ENCODE data around the gene PPP1R12A.

Gene PPP1R12A

GRCh38 chr12:79934281-79935020 lies 446 bp downstream of the PPP1R12A start:
- Histone ChIP-seq H3K27me3 (ENCODE audit: low read depth, low read length) (no peaks in the 10 kb centered on the region), H3K4me3 (ENCODE audit: low read depth in 1 of 2, low read length in 2 of 2) (peak overlapping the region; percentile 97 to 99), H3K27ac (ENCODE audit: low read length) (peak overlapping the region; percentile 100), H3K36me3 (ENCODE audit: control insufficient read depth in 1 of 2, insufficient read depth in 2 of 2, low read length in 2 of 2) (peaks cover 0 to 10% of the 10 kb centered on the region in 2 donors), H3K9me3 (ENCODE audit: control insufficient read depth in 1 of 2, low read length in 2 of 2) (no peaks in the 10 kb centered on the region), H3K4me1 (ENCODE audit: control insufficient read depth in 1 of 2, insufficient read depth in 2 of 2, low read length in 2 of 2) (peaks cover 4 to 7% of the 10 kb centered on the region in 2 donors)

- peak overlapping the region; percentile 97 to 99 for H3K4me3 ChIP-seq (ENCODE audit: low read depth in 1 of 2, low read length in 2 of 2)
- peaks cover 4 to 7% of the 10 kb centered on the region in 2 donors for H3K4me1 ChIP-seq (ENCODE audit: control insufficient read depth in 1 of 2, insufficient read depth in 2 of 2, low read length in 2 of 2)
- no peaks in the 10 kb centered on the region for H3K27me3 ChIP-seq (ENCODE audit: low read depth, low read length)
- H3K36me3 ChIP-seq (ENCODE audit: control insufficient read depth in 1 of 2, insufficient read depth in 2 of 2, low read length in 2 of 2): peaks cover 0 to 10% of the 10 kb centered on the region in 2 donors
- peak overlapping the region; percentile 100 for H3K27ac ChIP-seq (ENCODE audit: low read length)
- H3K9me3 ChIP-seq (ENCODE audit: control insufficient read depth in 1 of 2, low read length in 2 of 2): no peaks in the 10 kb centered on the region
These were observed 1.2 kb downstream of the PPP1R12A start for GRCh38 chr12:79933532-79934264.

DNA sequence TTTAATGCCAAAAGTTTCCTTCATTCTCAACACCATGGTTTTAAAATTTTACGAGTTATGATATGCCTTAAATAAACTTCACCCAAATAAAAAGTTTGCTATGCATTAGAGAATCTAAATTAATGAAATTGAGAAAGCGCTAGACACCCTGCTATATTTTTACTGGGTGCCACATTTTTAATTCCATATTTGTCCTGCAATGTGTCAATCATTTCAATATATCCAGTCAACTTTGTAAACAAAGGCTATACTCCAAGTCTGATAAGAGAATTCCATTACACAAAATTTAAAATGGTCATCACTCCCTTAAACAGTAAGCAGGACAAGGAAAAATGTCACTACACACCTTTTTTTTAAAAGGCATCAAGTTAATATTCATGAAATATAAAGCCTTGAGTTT lies 1.9 kb downstream of the PPP1R12A start:
- Histone ChIP-seq H3K27ac (ENCODE audit: low read length) (peak overlapping the region; percentile 100), H3K36me3 (ENCODE audit: control insufficient read depth in 1 of 2, insufficient read depth in 2 of 2, low read length in 2 of 2) (peaks cover 0 to 10% of the 10 kb centered on the region in 2 donors), H3K4me3 (ENCODE audit: low read depth in 1 of 2, low read length in 2 of 2) (peak overlapping the region; percentile 97 to 99), H3K9me3 (ENCODE audit: control insufficient read depth in 1 of 2, low read length in 2 of 2) (no peaks in the 10 kb centered on the region), H3K27me3 (ENCODE audit: low read depth, low read length) (no peaks in the 10 kb centered on the region), H3K4me1 (ENCODE audit: control insufficient read depth in 1 of 2, insufficient read depth in 2 of 2, low read length in 2 of 2) (peaks cover 7 to 9% of the 10 kb centered on the region in 2 donors)

GRCh38 chr12:79932357-79932756 lies 2.5 kb downstream of the PPP1R12A start:
- Histone ChIP-seq H3K27me3 (ENCODE audit: low read depth, low read length) (no peaks in the 10 kb centered on the region), H3K27ac (ENCODE audit: low read length) (peak overlapping the region; percentile 100), H3K4me1 (ENCODE audit: control insufficient read depth in 1 of 2, insufficient read depth in 2 of 2, low read length in 2 of 2) (peaks cover 10 to 16% of the 10 kb centered on the region in 2 donors), H3K36me3 (ENCODE audit: control insufficient read depth in 1 of 2, insufficient read depth in 2 of 2, low read length in 2 of 2) (peaks cover 0 to 10% of the 10 kb centered on the region in 2 donors), H3K4me3 (ENCODE audit: low read depth in 1 of 2, low read length in 2 of 2) (peak overlapping the region; percentile 97 to 99), H3K9me3 (ENCODE audit: control insufficient read depth in 1 of 2, low read length in 2 of 2) (no peaks in the 10 kb centered on the region)

- Histone ChIP-seq H3K4me1 (ENCODE audit: control insufficient read depth in 1 of 2, insufficient read depth in 2 of 2, low read length in 2 of 2) (peaks cover 3 to 32% of the 10 kb centered on the region in 2 donors), H3K9me3 (ENCODE audit: control insufficient read depth in 1 of 2, low read length in 2 of 2) (no peaks in the 10 kb centered on the region), H3K36me3 (ENCODE audit: control insufficient read depth in 1 of 2, insufficient read depth in 2 of 2, low read length in 2 of 2) (peaks cover 0 to 2% of the 10 kb centered on the region in 2 donors), H3K27me3 (ENCODE audit: low read depth, low read length) (no peaks in the 10 kb centered on the region), H3K27ac (ENCODE audit: low read length) (no peak overlapping the region), H3K4me3 (ENCODE audit: low read depth in 1 of 2, low read length in 2 of 2) (no peak overlapping the region)
These were observed 5.8 kb downstream of the PPP1R12A start for GRCh38 chr12:79929065-79929464.

- Histone ChIP-seq H3K4me3 (ENCODE audit: low read depth in 1 of 2, low read length in 2 of 2) (no peak overlapping the region), H3K27me3 (ENCODE audit: low read depth, low read length) (no peaks in the 10 kb centered on the region), H3K36me3 (ENCODE audit: control insufficient read depth in 1 of 2, insufficient read depth in 2 of 2, low read length in 2 of 2) (no peaks in the 10 kb centered on the region), H3K4me1 (ENCODE audit: control insufficient read depth in 1 of 2, insufficient read depth in 2 of 2, low read length in 2 of 2) (peaks cover 3 to 32% of the 10 kb centered on the region in 2 donors), H3K27ac (ENCODE audit: low read length) (no peak overlapping the region), H3K9me3 (ENCODE audit: control insufficient read depth in 1 of 2, low read length in 2 of 2) (no peaks in the 10 kb centered on the region)
These were observed 7.0 kb downstream of the PPP1R12A start for GRCh38 chr12:79927772-79928474.

DNA sequence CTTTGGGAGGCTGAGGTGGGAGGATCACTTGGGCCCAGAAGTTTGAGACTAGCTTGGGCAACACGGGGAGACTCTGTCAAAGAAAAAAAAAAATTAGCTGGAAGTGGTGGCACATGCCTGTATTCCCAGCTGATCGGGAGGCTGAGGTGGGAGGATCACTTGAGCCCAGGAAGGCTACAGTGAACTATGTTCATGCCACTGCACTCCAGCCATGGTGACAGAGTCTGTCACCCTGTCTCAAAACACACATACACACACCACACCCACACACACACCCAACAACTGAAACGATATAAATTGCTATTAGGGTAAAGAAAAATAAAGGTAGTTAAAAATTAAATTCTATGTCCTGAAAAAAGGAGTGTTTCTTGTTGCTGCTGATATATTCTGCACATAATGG lies 7.9 kb downstream of the PPP1R12A start:
- no peaks in the 10 kb centered on the region for H3K27me3 ChIP-seq (ENCODE audit: low read depth, low read length)
- no peaks in the 10 kb centered on the region for H3K9me3 ChIP-seq (ENCODE audit: control insufficient read depth in 1 of 2, low read length in 2 of 2)
- H3K36me3 ChIP-seq (ENCODE audit: control insufficient read depth in 1 of 2, insufficient read depth in 2 of 2, low read length in 2 of 2): no peaks in the 10 kb centered on the region
- no peak overlapping the region for H3K27ac ChIP-seq (ENCODE audit: low read length)
- H3K4me1 ChIP-seq (ENCODE audit: control insufficient read depth in 1 of 2, insufficient read depth in 2 of 2, low read length in 2 of 2): peaks cover 3 to 33% of the 10 kb centered on the region in 2 donors
- H3K4me3 ChIP-seq (ENCODE audit: low read depth in 1 of 2, low read length in 2 of 2): no peak overlapping the region

DNA sequence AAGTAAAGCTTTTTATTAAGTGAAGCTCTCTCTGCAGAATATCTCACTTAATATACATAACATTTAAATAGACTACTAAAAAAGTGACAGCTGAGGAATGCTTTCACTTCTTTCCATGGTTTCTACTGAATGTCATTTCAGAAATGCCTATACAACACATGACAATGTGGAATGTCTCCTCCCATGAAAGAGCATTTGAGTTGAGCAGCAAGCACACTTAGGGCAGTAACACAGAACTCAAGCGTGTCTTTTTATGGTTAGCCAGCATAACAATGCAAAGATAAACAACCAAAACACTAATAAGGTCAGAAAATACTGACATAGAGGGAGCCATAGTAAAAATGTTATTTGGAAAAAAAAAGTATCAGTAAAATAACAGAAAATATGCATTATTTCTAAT lies 9.4 kb downstream of the PPP1R12A start:
- H3K4me1 ChIP-seq (ENCODE audit: control insufficient read depth in 1 of 2, insufficient read depth in 2 of 2, low read length in 2 of 2): peaks cover 3 to 44% of the 10 kb centered on the region in 2 donors
- H3K36me3 ChIP-seq (ENCODE audit: control insufficient read depth in 1 of 2, insufficient read depth in 2 of 2, low read length in 2 of 2): no peaks in the 10 kb centered on the region
- H3K9me3 ChIP-seq (ENCODE audit: control insufficient read depth in 1 of 2, low read length in 2 of 2): no peaks in the 10 kb centered on the region
- no peaks in the 10 kb centered on the region for H3K27me3 ChIP-seq (ENCODE audit: low read depth, low read length)
- no peak overlapping the region for H3K27ac ChIP-seq (ENCODE audit: low read length)
- H3K4me3 ChIP-seq (ENCODE audit: low read depth in 1 of 2, low read length in 2 of 2): no peak overlapping the region

GRCh38 chr12:79921786-79922185 lies 13.1 kb downstream of the PPP1R12A start:
- no peak overlapping the region for H3K4me3 ChIP-seq (ENCODE audit: low read depth in 1 of 2, low read length in 2 of 2)
- peaks cover 3 to 47% of the 10 kb centered on the region in 2 donors for H3K4me1 ChIP-seq (ENCODE audit: control insufficient read depth in 1 of 2, insufficient read depth in 2 of 2, low read length in 2 of 2)
- H3K27ac ChIP-seq (ENCODE audit: low read length): no peak overlapping the region
- H3K27me3 ChIP-seq (ENCODE audit: low read depth, low read length): no peaks in the 10 kb centered on the region
- H3K9me3 ChIP-seq (ENCODE audit: control insufficient read depth in 1 of 2, low read length in 2 of 2): no peaks in the 10 kb centered on the region
- H3K36me3 ChIP-seq (ENCODE audit: control insufficient read depth in 1 of 2, insufficient read depth in 2 of 2, low read length in 2 of 2): no peaks in the 10 kb centered on the region

GRCh38 chr12:79920421-79921238 lies 14.3 kb downstream of the PPP1R12A start:
- no peak overlapping the region for H3K4me3 ChIP-seq (ENCODE audit: low read depth in 1 of 2, low read length in 2 of 2)
- peaks cover 3 to 53% of the 10 kb centered on the region in 2 donors for H3K4me1 ChIP-seq (ENCODE audit: control insufficient read depth in 1 of 2, insufficient read depth in 2 of 2, low read length in 2 of 2)
- H3K36me3 ChIP-seq (ENCODE audit: control insufficient read depth in 1 of 2, insufficient read depth in 2 of 2, low read length in 2 of 2): no peaks in the 10 kb centered on the region
- H3K27me3 ChIP-seq (ENCODE audit: low read depth, low read length): no peaks in the 10 kb centered on the region
- no peak overlapping the region for H3K27ac ChIP-seq (ENCODE audit: low read length)
- no peaks in the 10 kb centered on the region for H3K9me3 ChIP-seq (ENCODE audit: control insufficient read depth in 1 of 2, low read length in 2 of 2)

All from muscle layer of duodenum (tissue), 2 donors.